ENCODE data around the gene REN.
A peak's percentile ranks its signal among the peaks of the same experiment; 100 is the strongest.

Gene REN

DNA sequence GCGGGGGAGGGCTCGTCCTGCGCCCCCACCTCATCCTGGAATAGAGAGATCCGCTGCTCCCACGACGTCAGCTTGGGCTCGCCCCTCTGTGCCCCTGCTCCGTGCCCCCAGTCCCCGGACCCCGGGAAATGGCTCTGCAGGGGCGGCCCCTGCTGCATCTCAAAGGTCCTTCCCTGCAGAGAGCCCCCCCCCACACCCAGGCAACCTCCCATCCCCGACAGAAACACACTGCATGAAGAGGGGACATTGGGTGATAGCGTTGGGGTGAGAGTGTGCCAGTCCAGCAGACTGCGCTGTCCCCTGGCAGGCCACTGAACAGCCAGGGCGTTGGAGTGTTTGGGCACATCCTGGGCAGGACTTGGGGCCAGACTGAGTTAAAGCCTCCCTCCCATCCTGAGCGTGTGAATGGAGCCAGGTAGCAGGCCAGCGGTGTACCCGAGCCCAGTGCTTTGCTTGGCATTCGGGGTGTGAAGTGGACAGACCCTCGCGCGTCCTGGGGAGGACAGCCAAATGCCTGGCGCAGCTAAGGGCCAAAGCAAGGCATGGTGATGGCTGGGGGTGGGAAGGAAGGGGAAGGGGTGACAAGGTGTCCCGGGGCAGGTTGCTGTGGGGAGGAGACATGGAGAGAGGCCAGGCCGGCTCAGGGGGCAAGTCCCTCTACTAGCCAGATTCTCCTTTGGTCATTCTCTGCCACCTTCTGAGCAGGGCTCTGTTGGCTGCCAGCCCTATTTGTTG is 13.7 kb downstream of the REN start:
- no peak for DNase-seq (ENCODE audit: low spot score)

DNA sequence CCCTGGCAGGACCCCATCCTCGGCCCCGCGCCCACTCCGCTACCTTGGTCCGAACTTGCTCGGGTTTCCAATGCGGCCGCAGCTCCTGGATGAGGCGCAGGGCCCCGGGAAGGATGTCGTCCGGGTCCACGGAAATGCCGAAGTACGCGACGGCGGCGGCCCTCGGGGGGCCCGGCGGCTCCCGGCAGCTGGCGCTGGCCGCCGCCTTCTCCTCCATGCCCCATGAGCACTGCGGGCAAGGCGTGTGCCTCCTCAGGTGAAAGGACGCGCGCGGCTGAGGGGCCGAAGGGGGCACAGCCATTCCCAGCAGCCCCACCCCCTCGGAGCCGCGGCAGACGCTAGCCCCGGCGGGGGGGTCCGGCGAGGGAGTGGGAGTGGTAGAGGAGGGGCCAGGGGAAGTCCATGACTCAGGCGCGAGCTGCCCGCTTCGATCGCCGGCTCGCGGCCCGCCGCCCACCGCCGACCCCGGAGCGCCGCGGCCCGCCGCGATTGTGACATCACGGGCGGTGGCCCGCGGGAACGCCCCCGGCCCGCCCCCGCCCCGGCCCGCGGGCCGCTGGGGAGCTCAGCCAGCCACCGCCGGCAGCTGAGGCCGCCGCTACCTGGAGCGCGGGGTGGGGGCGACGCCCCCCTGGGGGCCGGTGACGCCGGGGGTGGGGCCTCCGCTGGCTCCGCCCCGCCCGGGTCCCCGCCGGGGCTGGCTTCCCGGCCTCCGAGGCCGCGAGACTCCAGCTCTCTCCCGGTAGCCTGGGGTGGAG is 14.4 kb downstream of the REN start, which contains the start of gene ETNK2:
TSS of gene ETNK2 (minus strand) at position 493 of the 758 bp plus-strand sequence. CDS start at position 301, 192 bp downstream.
- peak; percentile 43 for DNase-seq (ENCODE audit: low spot score)

DNA sequence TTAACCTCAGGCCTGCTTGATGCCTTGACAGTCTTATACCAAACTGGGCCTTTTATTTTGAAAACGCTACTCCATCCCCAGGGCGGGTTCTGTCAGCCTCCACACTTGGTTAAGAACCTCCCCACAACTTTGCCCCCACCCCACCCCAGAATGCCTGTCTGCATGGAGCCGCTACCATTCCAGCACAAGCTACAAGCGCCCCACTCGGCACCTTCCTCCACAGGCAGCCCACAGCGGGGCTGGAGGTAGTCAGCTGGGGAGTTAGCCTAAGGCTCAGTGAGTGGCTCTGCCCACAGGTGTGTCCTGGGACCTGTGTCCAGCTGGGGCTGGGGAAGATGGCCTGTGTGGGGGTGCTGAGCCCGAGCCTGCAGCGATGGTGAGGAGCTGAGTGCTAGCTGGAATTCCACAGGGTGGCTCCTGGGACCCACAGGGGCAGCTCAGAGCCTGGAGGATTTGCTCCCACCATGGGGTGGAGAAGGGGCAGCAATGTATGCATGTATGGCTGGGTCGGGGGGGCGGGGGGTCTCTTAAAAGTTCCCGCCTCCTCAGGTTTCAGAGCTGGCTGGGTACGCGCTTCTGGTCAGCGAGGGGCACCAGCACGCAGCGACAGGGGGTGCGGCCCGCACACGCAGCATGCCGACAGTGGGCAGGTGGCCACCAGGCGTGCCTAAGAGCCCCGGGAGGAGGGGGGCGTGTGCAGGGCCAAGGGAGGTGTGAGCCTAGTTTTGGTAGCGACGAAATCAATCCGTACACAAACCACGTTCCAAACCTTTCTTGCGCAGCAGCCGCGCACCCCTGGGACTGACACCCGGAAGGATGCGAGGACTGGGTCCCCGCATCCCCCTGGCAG is 15.2 kb downstream of the REN start:
- no peak for DNase-seq (ENCODE audit: low spot score)

DNA sequence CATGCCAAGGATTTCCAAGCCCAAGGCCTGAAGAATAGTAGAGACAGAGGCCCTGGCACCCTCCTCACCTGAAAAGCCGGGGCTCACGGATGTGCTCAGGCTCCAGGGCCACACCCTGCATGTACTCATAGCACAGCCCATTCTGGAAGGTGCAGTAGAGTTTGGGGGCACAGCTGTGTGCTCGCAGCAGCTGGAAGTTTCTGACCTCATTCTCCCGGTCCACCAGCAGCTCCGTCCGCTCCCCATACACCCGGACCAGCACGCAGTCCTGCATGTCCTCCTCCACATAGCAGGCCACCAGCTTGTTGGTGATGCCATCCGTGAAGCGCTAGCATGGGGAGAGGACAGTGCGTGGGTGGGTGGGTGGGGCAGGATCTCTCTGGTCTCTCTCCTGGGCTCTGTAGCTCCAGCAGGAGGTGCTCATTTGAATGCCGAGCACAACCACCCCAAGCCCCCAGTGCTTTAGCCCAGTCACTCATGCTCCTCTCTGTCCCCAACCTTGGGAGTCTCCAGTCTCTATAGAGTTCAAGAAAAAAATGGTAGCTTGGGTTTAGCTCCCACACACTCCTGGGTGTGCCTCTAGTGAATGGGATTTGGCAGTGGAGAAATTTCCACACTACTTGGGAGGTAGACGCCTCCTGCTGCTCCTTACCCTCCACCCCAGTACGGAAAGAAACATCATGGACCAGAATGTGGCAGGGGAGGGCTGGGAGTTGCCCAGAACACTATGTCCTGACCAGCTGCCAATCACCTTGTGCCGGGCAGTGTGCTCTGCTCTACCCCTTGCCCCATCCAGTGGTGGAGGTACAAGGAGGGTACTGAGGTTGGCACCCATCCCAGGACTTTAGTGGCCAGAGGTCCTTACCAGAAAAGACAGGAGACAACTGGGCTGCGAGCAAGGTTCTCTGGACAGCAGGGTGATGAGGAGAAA is 16.2 kb downstream of the REN start:
- no peak for DNase-seq (ENCODE audit: low spot score)

DNA sequence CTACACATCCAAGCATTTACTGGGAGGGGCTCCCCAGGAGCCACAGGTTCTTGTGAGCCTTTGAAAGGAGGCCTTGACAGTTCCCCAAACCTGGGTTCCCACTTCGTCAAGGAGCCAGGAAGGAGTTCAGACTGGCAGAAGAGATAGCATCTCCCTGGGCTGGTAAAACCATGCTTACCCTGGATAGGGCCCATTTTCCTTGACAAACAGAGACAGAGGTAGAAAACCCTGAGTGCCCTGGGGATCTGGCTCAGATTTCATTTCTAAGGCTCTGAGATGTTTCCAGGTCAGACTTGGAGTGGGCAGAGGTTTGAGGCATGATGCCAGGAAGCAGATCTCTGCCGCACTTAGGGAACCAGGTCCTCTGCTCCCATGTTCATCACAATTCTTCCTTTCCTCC is 17.0 kb downstream of the REN start:
- no peak for DNase-seq (ENCODE audit: low spot score)

DNA sequence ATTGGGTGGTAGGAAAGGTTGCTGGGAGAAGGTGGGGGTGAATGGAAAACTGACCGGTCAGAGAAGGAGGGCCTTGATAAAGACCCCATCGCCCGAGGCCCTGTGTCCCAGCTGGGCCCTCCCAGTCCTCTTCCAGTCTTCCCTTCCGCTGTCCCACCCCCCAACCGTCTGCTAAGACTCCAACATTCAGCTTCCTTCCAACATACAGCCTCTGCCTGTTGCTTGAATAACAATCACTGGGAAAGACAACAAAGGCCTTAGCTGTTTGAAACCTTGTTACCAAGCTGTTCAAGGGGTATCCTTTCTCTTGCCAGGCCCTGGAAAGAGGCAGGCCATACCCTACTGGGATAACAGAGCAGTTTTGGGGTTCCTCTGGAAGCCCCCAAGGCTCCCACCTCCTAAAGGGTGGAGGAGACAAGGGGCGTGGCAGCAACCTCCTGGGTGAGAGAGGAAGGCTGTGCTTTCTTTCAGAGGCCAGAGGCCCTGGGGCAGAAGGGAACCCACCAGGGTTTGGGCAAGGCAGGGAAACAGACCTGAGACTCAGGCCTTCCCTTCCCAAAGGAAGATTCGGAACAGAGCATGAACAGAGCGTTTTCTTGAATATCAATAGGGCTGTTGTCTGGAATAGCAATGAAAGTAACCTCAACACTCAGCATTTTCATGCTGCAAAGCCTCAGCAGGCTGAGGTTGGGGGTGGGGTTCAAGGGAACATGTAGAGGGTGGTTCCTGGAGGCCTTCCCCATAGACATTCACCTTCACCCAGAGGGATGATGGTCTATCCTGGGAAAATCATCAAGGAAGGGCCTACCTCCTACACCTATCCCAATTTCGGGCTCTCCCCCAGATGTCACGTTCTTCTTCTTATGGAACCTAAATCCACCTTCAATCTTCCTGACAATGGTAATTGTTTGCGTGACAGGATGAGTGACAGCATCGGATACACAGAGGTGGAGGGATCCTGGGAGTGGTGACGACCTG is 18.4 kb downstream of the REN start:
- no peak for DNase-seq (ENCODE audit: low spot score)

DNA sequence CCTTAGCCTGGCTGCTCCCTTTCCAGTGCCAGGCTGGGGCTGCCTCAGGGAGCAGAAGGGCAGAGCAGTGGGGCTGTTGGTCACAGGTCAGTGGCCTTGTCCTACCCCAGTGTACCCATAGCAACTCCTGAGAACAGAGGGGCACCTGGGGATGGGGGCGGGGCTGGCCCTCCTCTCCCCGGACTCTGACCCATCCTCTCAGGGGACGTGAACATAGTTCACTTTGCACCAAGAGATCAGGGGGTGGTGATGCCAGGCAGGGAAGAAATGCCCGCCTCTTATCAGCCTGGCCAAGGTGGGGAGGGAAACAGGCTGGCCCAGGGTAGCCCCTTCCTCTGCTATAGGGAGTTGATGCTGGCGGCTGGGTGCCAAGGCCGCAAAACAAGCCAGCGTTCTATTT is 19.2 kb downstream of the REN start:
- no peak for DNase-seq (ENCODE audit: low spot score)

DNA sequence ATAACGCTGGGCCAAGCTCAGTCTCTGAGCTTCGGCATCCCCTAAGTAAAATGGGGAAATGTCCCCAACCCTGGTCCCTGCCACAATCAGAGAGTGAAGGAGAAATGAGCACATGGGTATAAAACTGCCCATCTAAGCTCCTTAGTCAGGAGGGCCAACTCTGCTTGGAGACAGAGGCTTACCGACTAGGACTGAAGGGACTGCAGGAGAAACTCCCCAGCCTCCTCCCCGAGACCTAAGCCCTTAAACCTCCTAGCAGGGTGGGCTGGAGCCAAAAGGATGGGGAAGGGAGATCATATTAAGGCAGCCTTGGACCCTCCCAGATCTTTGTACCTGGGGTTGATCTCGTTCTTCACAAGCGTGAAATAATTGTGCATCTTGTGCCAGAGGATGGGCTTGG is 19.8 kb downstream of the REN start:
- no peak for DNase-seq (ENCODE audit: low spot score)

DNA sequence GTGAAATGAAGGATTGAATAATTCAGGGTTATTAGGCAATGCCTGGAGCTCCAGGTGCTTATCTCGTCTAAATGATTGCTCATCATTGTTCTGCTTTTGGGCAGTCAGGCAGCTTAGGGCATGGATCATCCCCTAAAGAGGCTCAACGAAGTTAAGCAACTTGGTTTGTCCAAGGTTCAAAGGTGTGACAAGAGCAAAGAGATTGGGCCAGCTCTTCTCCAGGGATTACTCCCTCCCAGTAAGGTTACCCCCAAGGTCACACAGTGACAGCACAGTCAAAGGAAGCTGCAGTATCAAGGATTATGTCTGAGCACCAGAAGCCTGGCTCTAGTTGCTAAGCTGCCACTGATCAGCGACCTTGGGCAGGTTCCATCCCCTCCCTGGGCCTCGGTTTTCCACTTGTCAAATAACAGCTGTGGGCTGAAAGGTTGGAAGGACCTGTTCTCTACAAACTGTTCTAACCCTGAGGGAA is 21.1 kb downstream of the REN start:
- DNase-seq (ENCODE audit: low spot score) = no peak

DNA sequence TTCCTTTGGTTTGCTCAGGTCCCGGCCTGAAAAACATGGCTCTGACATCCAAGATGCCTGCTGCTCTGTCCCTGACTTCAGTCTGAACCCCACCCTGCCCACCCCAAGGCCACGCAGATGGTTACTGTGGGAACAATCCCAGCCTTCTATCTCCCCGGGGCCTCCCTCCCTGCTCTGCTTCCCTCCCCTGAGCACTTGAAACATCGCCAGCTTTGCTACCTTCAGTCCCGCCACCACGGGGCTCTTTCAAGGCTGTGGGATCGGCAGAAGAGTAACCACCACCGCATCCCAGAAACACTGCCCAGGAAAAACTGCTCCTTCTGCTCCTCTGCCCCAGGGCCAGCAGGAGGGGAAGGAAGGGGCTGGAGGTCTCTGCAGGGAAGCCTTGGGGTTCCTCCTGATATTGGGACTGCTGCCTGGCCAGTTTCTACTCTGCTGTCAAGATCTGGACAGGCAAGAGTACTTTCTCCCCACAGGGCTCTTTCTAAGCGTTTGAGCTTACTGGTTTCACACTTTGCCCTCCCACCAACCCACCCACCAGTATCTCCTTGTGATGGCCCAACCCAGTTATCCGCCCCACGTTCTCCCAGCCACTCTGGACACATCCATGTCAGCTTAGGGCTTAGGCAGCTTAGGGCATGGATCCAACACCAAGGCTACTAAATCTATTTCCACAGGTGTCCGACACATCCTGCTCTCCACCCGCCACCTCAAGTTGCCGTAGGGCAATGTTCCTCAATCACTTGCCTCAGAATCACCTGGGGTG is 22.7 kb downstream of the REN start:
- DNase-seq (ENCODE audit: low spot score) = no peak

DNA sequence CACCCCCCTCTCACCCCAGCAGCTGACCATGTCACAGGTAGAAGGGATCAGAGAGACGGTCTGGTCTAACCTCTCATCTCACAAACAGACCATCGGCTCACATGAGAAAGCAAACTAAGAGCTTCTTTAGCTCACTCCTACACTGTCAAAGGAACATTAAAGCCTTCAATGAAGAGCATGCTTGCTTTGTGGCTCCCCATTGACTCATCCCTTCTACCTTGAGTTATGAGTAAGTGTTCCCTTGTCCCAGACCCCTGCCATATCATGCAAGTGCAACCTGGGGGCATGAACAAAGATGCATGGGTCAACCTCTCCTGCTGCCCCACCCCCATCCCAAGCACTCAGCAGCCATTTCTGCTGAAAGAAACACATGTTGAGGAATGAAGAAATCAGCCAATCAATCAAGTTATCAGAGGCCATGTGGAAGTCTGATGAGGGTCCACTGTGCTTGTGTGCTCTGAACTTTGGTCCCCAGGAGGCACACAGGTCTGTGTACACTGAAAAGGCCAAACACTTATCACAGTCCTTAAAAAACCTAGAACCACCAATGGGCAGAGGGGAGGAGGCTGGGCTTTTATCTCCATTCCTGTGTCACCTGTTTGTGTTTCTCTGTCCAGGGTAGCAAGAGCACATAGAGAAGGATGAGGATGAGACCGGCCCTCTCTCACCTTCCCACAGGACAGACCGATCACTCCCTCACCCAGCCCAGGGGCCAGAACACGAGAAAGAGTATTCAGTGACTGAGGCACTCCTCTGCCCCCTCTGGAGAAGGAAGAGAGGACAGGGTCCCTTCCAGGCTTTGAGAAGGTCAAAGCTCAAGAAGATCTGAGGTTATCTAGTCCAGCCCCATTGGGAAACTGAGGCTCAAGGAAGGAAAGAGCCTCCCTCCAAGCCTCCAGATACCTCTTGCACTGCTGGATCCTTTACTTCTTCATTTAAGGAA is 23.8 kb downstream of the REN start:
- DNase-seq (ENCODE audit: low spot score) = no peak

DNA sequence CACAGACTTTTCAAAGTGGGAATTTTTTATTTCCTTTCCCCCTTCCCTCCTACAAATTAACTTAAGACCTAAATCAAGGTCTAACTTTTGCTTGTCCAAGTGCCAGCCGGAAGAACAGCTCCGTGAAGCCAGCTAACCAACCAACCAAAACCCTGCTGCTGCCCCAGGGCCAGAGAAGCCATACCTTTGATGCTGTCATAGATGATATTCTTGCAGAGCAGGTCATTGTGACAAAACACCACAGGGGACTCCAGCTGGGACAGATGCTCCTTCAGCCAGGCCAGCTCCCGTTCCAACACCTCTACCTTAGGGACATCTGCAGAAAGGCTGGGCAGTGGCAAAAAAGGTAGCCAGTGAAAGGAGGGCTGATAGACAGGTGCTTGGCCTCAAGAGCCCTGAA is 25.0 kb downstream of the REN start:
- DNase-seq (ENCODE audit: low spot score) = no peak

DNA sequence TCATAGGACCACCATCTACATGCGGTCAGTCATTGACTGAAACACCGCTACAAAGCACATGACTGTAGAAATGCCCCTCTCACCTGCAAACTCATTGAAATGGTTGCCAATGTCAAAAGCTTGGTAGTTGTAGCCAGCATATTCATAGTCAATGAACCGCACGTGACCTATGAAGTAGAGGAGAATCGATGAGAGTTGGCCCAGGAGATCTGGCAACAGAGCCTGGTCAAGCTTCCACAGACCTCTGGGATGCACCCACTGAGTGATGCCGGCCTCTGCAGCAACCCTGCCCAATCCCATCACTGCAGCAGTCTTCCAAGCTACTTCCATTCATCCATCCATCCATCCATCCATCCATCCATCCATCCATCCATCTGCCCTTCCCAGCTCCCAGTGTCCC is 26.2 kb downstream of the REN start:
- no peak for DNase-seq (ENCODE audit: low spot score)

DNA sequence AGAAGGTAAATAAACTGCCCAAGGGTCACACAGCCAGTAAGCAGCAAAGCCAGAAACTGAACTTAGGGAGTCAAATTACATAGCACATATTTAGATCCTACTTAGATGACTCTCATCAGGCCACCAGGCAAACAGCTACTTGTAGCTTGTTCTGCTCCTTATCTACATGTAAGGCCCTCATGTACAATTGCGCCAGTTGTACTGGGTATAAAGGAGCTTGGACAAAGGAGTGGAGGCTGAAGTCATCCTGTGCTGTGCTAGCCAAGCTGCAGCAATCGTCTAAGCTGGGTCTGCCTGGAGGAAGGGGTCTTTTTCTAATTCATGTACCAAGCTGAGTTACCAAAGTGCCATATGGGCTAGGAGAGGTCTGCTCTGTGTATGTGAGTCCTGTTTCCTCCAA is 27.0 kb downstream of the REN start:
- no peak for DNase-seq (ENCODE audit: low spot score)

DNA sequence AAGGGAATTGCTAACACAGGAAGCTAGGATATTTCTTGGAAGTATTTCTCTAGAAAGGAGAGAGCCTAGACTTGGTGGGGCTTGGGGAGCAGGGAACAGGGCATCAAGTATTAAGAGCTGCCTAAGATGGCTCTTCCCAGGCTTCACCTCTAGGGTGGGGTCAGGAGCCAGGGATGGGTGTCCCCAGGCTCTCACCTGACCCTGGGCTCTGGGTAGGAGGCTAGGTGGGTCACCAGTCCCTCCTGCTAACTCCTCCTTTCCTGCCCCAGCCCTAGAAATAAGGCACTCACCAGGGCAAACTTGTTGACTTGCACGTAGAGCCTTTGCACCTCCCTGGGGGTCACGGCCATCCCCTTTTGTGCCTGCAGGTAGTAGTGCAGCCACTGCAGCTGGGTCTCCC is 29.3 kb downstream of the REN start:
- no peak for DNase-seq (ENCODE audit: low spot score)

DNA sequence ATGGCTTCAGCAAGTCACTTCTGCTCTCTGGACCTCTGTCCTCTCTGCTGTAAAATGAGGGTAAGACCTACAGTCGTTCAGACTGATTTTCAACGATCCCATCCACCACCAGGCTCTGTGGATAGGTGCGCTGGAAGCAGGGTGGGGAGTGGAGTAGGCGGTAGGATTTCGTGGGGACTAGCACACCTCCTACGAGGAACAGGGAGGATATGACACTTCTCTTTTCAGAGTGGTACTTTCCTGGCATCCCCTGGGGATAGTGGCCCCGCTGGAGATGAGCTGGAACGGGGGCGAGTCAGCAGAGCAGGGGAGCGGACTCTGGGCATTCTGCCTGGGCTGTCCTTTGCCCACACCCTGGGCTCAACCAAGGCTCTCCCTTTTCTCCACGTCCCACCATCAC is 32.0 kb downstream of the REN start:
- DNase-seq (ENCODE audit: low spot score) = no peak

DNA sequence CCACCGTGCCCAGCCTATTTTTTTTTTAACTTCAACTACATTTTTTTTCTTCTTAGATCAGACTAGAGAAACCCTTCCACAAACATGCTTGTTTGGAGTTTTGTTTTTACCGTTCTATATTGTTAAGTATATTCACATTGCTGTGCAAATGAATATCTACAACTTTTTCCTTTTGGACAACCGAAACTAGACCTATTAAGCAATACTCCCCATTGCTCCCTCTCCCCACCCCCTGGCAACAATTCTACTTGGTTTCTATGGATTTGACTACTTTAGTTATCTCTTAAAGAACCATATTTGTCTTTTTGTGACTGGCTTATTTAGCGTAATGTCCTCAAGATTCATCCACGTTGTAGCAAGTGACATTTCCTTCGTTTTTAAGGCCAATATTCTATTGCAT is 33.4 kb downstream of the REN start:
- DNase-seq (ENCODE audit: low spot score) = no peak

DNA sequence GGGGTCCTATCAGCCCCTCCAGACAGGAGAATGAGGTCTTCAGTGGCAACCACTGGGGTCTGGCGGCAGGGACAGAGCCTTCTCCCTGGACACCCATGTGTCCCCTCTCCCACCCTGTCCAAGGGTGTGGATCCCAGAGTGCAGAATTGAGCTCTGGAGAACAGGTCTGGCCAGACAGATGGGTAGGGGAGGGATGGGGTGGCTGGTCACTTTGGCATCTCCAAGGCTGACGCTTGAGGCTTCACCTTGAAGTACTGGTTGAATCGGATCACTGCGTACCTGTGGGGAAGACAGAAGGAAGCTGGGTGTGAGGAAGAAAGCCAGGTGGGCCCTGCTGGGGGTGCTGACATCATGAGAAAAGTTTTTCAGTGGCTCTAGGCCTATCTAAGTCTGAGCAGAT is 34.2 kb downstream of the REN start:
- DNase-seq (ENCODE audit: low spot score) = no peak

All from CD4-positive, alpha-beta T cell treated with Interleukin-6 at 100 ng/mL for 8 hours (primary cell).